ENCODE measurements around the gene SPRING1.

- TF ChIP-seq CTCF (IDR thresholded peaks at IDR 0.05) (no peak), POLR2A (IDR thresholded peaks at IDR 0.05) (no peak), POLR2AphosphoS5 (IDR thresholded peaks at IDR 0.05) (no peak), EP300 (IDR thresholded peaks at IDR 0.05) (no peak)
Observed at GRCh38 chr12:116695464-116695725, 42.5 kb downstream of the SPRING1 start.

All from sigmoid colon (tissue), 4 donors.